ENCODE measurements around the gene FAT3.

The FAT3 gene

GRCh38 chr11:92227230-92227814, 2.7 kb downstream of the FAT3 start:
- H3K4me3 ChIP-seq (replicated peaks; ENCODE audit: insufficient read depth, low read length), result no peak overlapping the region

GRCh38 chr11:92227959-92228935, 3.6 kb downstream of the FAT3 start:
- Histone ChIP-seq H3K4me3 (replicated peaks; ENCODE audit: insufficient read depth, low read length) (no peak overlapping the region), H3K27me3 (ENCODE audit: insufficient read depth, poor library complexity, severe bottlenecking) (peaks cover 35% of the 10 kb centered on the region), H3K27ac (replicated peaks) (no peak overlapping the region)
- no peak for DNase-seq (ENCODE audit: low read depth in 1 of 2, low spot score in 1 of 2)
- TF ChIP-seq REST (IDR thresholded peaks at IDR 0.05; ENCODE audit: insufficient replicate concordance, low read depth), result no peak
- TF ChIP-seq SPI1 (IDR thresholded peaks at IDR 0.05; ENCODE audit: borderline replicate concordance, low read depth), result no peak

More at GRCh38 chr11:92227230-92227814, 2.7 kb downstream of the FAT3 start:
- no peak overlapping the region for H3K27ac ChIP-seq (replicated peaks)
- DNase-seq (ENCODE audit: low read depth in 1 of 2, low spot score in 1 of 2), result no peak
- TF ChIP-seq SPI1 (IDR thresholded peaks at IDR 0.05; ENCODE audit: borderline replicate concordance, low read depth), result no peak
- no peak for TF ChIP-seq REST (IDR thresholded peaks at IDR 0.05; ENCODE audit: insufficient replicate concordance, low read depth)
- TF ChIP-seq GABPA (IDR thresholded peaks at IDR 0.05; ENCODE audit: low read depth), result no peak
- TF ChIP-seq POLR2AphosphoS5 (IDR thresholded peaks at IDR 0.05; ENCODE audit: low read depth), result no peak
- no peak for TF ChIP-seq CTCF (IDR thresholded peaks at IDR 0.05; ENCODE audit: insufficient read depth, low read length)
- peaks cover 35% of the 10 kb centered on the region for H3K27me3 ChIP-seq (ENCODE audit: insufficient read depth, poor library complexity, severe bottlenecking)

- H3K27me3 ChIP-seq (ENCODE audit: insufficient read depth, poor library complexity, severe bottlenecking), result peaks cover 2% of the 10 kb centered on the region
- DNase-seq (ENCODE audit: low read depth in 1 of 2, low spot score in 1 of 2), result no peak
- H3K4me3 ChIP-seq (replicated peaks; ENCODE audit: insufficient read depth, low read length), result no peak overlapping the region
- no peak for TF ChIP-seq REST (IDR thresholded peaks at IDR 0.05; ENCODE audit: insufficient replicate concordance, low read depth)
- no peak for TF ChIP-seq POLR2AphosphoS5 (IDR thresholded peaks at IDR 0.05; ENCODE audit: low read depth)
- no peak for TF ChIP-seq GABPA (IDR thresholded peaks at IDR 0.05; ENCODE audit: low read depth)
- no peak for TF ChIP-seq SPI1 (IDR thresholded peaks at IDR 0.05; ENCODE audit: borderline replicate concordance, low read depth)
- TF ChIP-seq CTCF (IDR thresholded peaks at IDR 0.05; ENCODE audit: insufficient read depth, low read length), result no peak
- no peak overlapping the region for H3K27ac ChIP-seq (replicated peaks)
Measured at GRCh38 chr11:92236856-92237255, 12.2 kb downstream of the FAT3 start.
